Astrocyte (in vitro differentiated cells and primary cell): Measurements from ENCODE around the gene ARHGAP44. TPM values are rescaled to one million over a fixed set of nuclear protein-coding genes. Genes with fewer than 3 reads are reported as not detected.

ENCODE experiments used
- DNase-seq: peaks from one replicate; pipeline ENCODE4 v3.0.0-alpha.2; 2010; ENCODE audit warnings: low read depth
- FAIRE-seq: peaks from 2 replicates; lab custom pipeline; 2011; peaks lifted over from hg19 to GRCh38; lab: Jason Lieb, UNC
- H2AFZ ChIP-seq: 2 replicates; pipeline ENCODE4 v1.6.0; 2012; ENCODE audit warnings: low read depth, low read length, inconsistent platforms
- H3K27ac ChIP-seq: 2 replicates; pipeline ENCODE4 v1.5.1; 2011; ENCODE audit warnings: low read depth, low read length, inconsistent platforms
- H3K27me3 ChIP-seq: 2 replicates; pipeline ENCODE4 v1.6.0; 2011; ENCODE audit warnings: low read length, inconsistent platforms; ENCODE audit not compliant: insufficient read depth
- H3K36me3 ChIP-seq: 2 replicates; pipeline ENCODE4 v1.5.1; 2011; ENCODE audit warnings: low read length, inconsistent platforms; ENCODE audit not compliant: insufficient read depth
- H3K4me1 ChIP-seq: 2 replicates; pipeline ENCODE4 v1.5.1; 2011; ENCODE audit warnings: low read length, inconsistent platforms; ENCODE audit not compliant: insufficient read depth
- H3K4me2 ChIP-seq: 2 replicates; pipeline ENCODE4 v1.6.0; 2012; ENCODE audit warnings: low read length, inconsistent platforms
- H3K4me3 ChIP-seq: 2 replicates; pipeline ENCODE4 v1.5.1; 2011; ENCODE audit warnings: low read depth, mild to moderate bottlenecking, low read length, inconsistent platforms; ENCODE audit not compliant: insufficient read depth
- H3K79me2 ChIP-seq: 2 replicates; pipeline ENCODE4 v1.6.0; 2012; ENCODE audit warnings: mild to moderate bottlenecking, low read length, inconsistent platforms; ENCODE audit not compliant: insufficient read depth
- H3K9ac ChIP-seq: 2 replicates; pipeline ENCODE4 v1.6.0; 2012; ENCODE audit warnings: mild to moderate bottlenecking, low read length, inconsistent platforms
- H3K9me3 ChIP-seq: 2 replicates; pipeline ENCODE4 v1.5.1; 2012; ENCODE audit warnings: low read depth, mild to moderate bottlenecking, low read length, inconsistent platforms; ENCODE audit not compliant: insufficient read depth
- H4K20me1 ChIP-seq: 2 replicates; pipeline ENCODE4 v1.6.0; 2012; ENCODE audit warnings: low read length, inconsistent platforms; ENCODE audit not compliant: insufficient read depth
- H3K27ac Mint-ChIP-seq: one replicate; pipeline ENCODE4 v1.8.0; 2021; ENCODE audit warnings: mild to moderate bottlenecking, mixed read lengths; ENCODE audit not compliant: unreplicated experiment
- H3K27me3 Mint-ChIP-seq: one replicate; pipeline ENCODE4 v1.8.0; 2021; ENCODE audit warnings: low read depth, mixed read lengths; ENCODE audit not compliant: unreplicated experiment
- H3K36me3 Mint-ChIP-seq: one replicate; pipeline ENCODE4 v1.8.0; 2021; ENCODE audit warnings: low read depth, mixed read lengths; ENCODE audit not compliant: unreplicated experiment
- H3K4me1 Mint-ChIP-seq: one replicate; pipeline ENCODE4 v1.8.0; 2021; ENCODE audit warnings: low read depth, mixed read lengths; ENCODE audit not compliant: unreplicated experiment
- H3K4me3 Mint-ChIP-seq: one replicate; pipeline ENCODE4 v1.8.0; 2021; ENCODE audit warnings: mild to moderate bottlenecking, moderate library complexity, mixed read lengths; ENCODE audit not compliant: unreplicated experiment
- H3K9me3 Mint-ChIP-seq: one replicate; pipeline ENCODE4 v1.8.0; 2021; ENCODE audit warnings: mild to moderate bottlenecking, mixed read lengths; ENCODE audit not compliant: unreplicated experiment
- EZH2 ChIP-seq: IDR thresholded peaks from 2 replicates; pipeline ENCODE4 v1.6.1; 2012; ENCODE audit warnings: mild to moderate bottlenecking, low read length, inconsistent platforms; ENCODE audit not compliant: insufficient read depth
- total RNA-seq: library from RNA; stranded (reverse); gene quantifications from 2 replicates; pipeline ENCODE4 v1.2.1, GENCODE V29; 2021
- TF ChIP-seq, protein P1 (sequence below): IDR thresholded peaks from 2 replicates; pipeline ENCODE4 v1.5.1; 2011; ENCODE audit warnings: low read depth, mild to moderate bottlenecking, inconsistent platforms, low read length, moderate library complexity; ENCODE audit not compliant: insufficient read depth

ARHGAP44 gene
- total RNA-seq, 1 donor from 2014 or later, result 3.0 TPM

- Mint-ChIP-seq H3K36me3 (no peaks in the 10 kb centered on the region), H3K4me3 (no peak overlapping the region), H3K9me3 (no peaks in the 10 kb centered on the region), H3K4me1 (no peaks in the 10 kb centered on the region), H3K27ac (no peak overlapping the region), H3K27me3 (no peaks in the 10 kb centered on the region)
- H3K79me2 ChIP-seq, result no peaks in the 10 kb centered on the region
- no peaks in the 10 kb centered on the region for H3K27me3 ChIP-seq
- no peak overlapping the region for H3K9ac ChIP-seq
- no peaks in the 10 kb centered on the region for H3K9me3 ChIP-seq
- peaks cover 75% of the 10 kb centered on the region for H3K36me3 ChIP-seq
- DNase-seq (no peak), FAIRE-seq (no peak)
- no peak overlapping the region for H3K27ac ChIP-seq
- no peak overlapping the region for H2AFZ ChIP-seq
- H4K20me1 ChIP-seq, result peaks cover 18% of the 10 kb centered on the region
- H3K4me2 ChIP-seq, result no peak overlapping the region
- peaks cover 3% of the 10 kb centered on the region for H3K4me1 ChIP-seq
- TF ChIP-seq, protein P1, sequence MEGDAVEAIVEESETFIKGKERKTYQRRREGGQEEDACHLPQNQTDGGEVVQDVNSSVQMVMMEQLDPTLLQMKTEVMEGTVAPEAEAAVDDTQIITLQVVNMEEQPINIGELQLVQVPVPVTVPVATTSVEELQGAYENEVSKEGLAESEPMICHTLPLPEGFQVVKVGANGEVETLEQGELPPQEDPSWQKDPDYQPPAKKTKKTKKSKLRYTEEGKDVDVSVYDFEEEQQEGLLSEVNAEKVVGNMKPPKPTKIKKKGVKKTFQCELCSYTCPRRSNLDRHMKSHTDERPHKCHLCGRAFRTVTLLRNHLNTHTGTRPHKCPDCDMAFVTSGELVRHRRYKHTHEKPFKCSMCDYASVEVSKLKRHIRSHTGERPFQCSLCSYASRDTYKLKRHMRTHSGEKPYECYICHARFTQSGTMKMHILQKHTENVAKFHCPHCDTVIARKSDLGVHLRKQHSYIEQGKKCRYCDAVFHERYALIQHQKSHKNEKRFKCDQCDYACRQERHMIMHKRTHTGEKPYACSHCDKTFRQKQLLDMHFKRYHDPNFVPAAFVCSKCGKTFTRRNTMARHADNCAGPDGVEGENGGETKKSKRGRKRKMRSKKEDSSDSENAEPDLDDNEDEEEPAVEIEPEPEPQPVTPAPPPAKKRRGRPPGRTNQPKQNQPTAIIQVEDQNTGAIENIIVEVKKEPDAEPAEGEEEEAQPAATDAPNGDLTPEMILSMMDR, result no peak
- no peak for TF ChIP-seq EZH2
- H3K4me3 ChIP-seq, result no peak overlapping the region
These were observed 209.6 kb downstream of the ARHGAP44 start for GRCh38 chr17:12998874-12999273.

DNA sequence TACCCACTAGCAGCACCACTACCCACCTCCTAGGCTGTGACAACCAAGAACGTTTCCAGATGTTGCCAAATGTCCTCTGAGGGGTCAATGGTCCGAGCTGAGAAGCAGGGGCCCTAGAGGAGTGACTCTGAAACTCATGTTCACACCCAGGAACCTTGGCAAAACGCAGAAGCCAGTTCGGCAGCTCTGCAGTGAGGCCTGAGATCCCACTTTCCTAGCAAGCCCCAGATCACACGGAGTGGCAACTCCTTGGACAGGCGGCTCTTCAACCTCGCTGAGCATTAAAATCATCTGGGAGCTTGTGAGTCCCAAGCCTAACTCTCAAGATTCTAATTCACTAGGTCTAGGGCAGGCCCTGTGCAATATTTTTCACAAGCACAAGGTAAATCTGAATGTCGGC lies 211.3 kb downstream of the ARHGAP44 start:
- no peak for FAIRE-seq
- Mint-ChIP-seq H3K4me3 (no peak overlapping the region), H3K27ac (no peak overlapping the region), H3K9me3 (no peaks in the 10 kb centered on the region), H3K36me3 (no peaks in the 10 kb centered on the region), H3K4me1 (no peaks in the 10 kb centered on the region), H3K27me3 (no peaks in the 10 kb centered on the region)
- H3K36me3 ChIP-seq, result peaks cover 70% of the 10 kb centered on the region
- H2AFZ ChIP-seq, result no peak overlapping the region
- no peak for DNase-seq
- no peak overlapping the region for H3K4me3 ChIP-seq
- H3K4me2 ChIP-seq, result no peak overlapping the region
- H3K9ac ChIP-seq, result no peak overlapping the region
- no peak overlapping the region for H3K27ac ChIP-seq
- H4K20me1 ChIP-seq, result peaks cover 22% of the 10 kb centered on the region
- no peaks in the 10 kb centered on the region for H3K9me3 ChIP-seq
- H3K27me3 ChIP-seq, result no peaks in the 10 kb centered on the region
- peaks cover 3% of the 10 kb centered on the region for H3K4me1 ChIP-seq
- no peak for TF ChIP-seq EZH2
- TF ChIP-seq, protein P1, result no peak
- H3K79me2 ChIP-seq, result no peaks in the 10 kb centered on the region

- H3K9me3 Mint-ChIP-seq, result no peaks in the 10 kb centered on the region
- Histone ChIP-seq H3K9me3 (no peaks in the 10 kb centered on the region), H3K27me3 (no peaks in the 10 kb centered on the region), H4K20me1 (peaks cover 22% of the 10 kb centered on the region), H3K9ac (no peak overlapping the region), H3K79me2 (no peaks in the 10 kb centered on the region), H3K27ac (no peak overlapping the region), H2AFZ (no peak overlapping the region), H3K36me3 (peaks cover 63% of the 10 kb centered on the region), H3K4me2 (no peak overlapping the region), H3K4me1 (peaks cover 3% of the 10 kb centered on the region), H3K4me3 (no peak overlapping the region)
- no peak for DNase-seq
- TF ChIP-seq EZH2, result no peak
- TF ChIP-seq, protein P1, result no peak
- H3K36me3 Mint-ChIP-seq, result no peaks in the 10 kb centered on the region
- no peaks in the 10 kb centered on the region for H3K4me1 Mint-ChIP-seq
- no peak for FAIRE-seq
- no peak overlapping the region for H3K4me3 Mint-ChIP-seq
- no peak overlapping the region for H3K27ac Mint-ChIP-seq
- no peaks in the 10 kb centered on the region for H3K27me3 Mint-ChIP-seq
These were observed 212.8 kb downstream of the ARHGAP44 start for GRCh38 chr17:13001991-13002615.
